HG03159 (cell line): ENCODE data around the gene UBXN2A.
"Not testable (repeated sequence)": the region's sequence is repeated elsewhere in the genome, so short reads cannot be mapped to it uniquely, and the experiment has no call there.

Experiments used
- ATAC-seq: cut with Tn5 transposase; IDR thresholded peaks from one replicate; pipeline ENCODE4 v1.9.1; 2021; ENCODE audit warnings: mild to moderate bottlenecking, moderate library complexity; ENCODE audit not compliant: unreplicated experiment

The UBXN2A gene

DNA sequence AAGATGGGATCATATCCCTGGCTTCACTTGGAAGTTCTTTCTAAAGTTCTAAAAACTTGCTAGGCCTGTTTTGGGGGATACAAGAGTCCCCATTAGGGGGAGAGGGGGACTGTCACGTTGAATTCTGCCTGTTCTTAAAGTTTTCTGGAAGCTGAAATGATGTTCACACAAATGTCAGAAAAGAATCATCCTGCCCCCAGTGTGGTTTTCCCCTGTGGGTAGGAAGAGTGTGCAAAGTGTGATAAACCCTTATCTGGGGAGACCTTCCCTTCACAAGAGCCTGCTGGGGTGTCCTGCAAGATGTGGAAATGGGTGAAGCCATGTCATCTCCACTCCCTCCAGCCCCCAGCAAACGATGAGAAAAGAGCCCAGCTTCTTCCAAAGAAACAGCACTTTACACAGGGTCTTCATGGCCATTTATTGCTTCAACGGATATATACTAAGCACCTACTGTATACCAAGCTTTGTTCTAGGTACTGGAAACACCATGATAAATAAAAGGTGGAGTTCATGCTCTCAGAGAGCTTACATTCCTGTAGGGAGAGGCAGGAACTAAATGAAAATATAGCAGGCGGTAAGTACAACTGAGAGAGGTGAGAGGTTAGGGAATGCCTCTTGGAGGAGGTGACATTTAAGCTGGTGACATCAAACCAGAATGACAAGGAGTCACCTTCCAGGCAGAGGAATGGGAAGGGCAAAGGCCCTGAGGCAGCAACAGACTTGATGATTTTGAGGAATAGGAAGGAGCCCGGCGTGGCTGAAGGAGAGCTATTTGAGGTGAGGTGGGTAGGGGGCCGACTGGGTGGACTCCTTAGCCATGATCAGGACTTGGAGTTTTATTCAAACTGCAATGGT, 71.2 kb downstream of the UBXN2A start:
- no peak for ATAC-seq

DNA sequence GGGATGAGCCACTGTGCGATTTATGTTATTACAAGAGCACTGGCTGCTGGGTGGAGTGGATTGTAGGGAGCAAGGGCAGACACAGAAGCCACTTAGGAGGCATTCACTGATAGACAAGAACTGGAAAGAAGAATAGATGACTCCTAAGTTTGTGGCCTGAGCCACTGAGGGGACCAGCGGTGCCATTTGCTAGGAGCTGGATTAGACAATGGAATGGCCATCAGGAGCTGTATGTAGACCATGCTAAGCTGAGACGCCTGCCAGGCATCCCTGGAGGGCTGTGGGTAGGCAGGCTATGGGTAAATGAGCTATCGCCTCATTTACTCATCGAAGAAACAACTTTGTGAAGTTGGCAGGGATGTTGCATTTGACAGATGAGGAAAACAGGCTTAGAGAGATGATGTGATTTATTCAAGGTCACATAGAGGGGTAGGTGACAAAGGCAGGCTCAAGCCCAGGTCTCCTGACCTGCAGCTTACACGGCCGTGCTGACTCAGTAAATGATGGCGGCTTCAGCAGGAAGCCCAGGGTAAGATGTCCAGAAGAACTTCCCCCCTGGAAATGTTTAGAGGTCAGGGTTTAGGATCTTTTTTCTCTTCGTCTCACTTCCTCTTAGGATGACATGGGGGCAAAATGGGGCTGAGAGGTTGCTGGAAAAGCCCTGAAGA, 72.4 kb downstream of the UBXN2A start:
- no peak for ATAC-seq

- not testable (repeated sequence) for ATAC-seq
Measured at GRCh38 chr2:24014902-24015301, 74.6 kb downstream of the UBXN2A start.

- ATAC-seq, result no peak
Measured at GRCh38 chr2:24015562-24016375, 75.5 kb downstream of the UBXN2A start.

- ATAC-seq, result no peak
Measured at GRCh38 chr2:24016376-24016761, 76.1 kb downstream of the UBXN2A start.

DNA sequence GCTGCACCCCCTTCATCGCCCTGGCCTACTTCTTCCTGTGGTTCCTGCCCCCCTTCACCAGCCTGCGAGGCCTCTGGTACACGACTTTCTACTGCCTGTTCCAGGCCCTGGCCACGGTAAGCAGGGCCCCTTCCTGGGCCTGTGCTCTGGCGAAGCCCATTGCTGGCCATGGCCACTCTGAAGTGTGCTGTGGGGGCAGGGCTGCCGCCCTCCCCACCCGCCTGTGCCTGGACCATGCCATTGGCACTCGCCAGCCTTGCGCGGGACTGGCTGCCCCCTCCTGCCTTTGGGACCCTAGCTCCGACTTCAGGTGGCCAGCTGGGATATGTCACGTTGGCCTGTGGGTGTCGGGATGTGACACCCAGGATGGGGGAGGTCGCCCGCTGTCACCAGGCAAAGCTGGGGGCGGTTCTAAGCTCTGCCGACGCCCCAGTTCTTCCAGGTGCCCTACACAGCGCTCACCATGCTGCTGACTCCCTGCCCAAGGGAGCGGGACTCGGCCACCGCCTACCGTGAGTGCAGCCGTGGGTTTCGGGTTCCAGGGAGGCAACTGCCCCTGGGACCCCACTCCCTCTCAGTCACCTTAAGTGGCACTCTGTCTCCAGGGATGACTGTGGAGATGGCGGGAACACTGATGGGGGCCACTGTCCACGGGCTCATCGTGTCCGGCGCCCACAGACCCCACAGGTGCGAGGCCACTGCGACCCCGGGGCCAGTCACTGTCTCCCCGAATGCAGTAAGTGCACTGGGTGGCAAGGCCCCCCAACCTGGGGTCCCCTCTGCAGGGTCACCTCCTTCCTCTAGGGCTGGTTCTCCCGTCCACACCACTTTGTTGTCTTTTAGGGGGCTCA, 76.8 kb downstream of the UBXN2A start:
- no peak for ATAC-seq

DNA sequence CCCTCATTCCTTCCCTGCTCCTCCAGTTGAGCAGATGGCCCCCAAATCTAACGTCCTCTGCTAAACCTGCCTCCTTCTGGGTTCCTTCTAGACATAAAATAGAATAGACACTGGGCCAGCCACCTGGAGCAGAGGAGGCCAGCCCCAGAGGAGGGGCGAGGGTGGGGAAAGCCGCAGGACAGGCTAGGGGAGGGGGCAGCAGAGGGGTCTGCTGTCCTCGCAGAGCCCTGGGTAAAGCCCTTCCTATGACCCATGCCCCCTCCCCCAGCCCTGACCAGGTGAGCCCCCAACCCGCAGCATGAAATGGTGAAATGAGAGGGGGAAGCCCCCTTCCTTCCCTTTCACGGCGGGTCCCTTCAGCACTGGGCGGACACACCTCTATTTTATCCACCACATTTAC, 77.4 kb downstream of the UBXN2A start:
- no peak for ATAC-seq

DNA sequence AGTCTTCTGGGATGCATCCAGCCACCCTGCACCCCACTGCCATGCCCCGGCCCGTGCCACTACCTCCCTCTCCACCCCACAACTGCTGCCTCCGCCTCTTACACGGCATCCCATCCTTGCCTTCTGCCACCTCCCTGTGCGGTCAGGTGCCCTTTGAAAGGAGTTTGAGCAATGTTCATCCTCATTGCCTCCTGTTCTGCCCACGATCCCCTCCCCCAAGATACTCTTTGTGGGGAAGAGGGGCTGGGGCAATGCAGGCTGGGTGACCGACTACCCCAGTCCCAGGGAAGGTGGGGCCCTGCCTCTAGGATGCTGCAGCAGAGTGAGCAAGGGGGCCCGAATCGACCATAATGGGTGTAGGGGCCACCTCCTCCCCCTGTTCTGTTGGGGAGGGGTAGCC, 78.0 kb downstream of the UBXN2A start:
- ATAC-seq, result no peak

GRCh38 chr2:24019729-24020128, 79.5 kb downstream of the UBXN2A start:
- no peak for ATAC-seq

- no peak for ATAC-seq
Measured at GRCh38 chr2:24020244-24020643, 80.0 kb downstream of the UBXN2A start.

DNA sequence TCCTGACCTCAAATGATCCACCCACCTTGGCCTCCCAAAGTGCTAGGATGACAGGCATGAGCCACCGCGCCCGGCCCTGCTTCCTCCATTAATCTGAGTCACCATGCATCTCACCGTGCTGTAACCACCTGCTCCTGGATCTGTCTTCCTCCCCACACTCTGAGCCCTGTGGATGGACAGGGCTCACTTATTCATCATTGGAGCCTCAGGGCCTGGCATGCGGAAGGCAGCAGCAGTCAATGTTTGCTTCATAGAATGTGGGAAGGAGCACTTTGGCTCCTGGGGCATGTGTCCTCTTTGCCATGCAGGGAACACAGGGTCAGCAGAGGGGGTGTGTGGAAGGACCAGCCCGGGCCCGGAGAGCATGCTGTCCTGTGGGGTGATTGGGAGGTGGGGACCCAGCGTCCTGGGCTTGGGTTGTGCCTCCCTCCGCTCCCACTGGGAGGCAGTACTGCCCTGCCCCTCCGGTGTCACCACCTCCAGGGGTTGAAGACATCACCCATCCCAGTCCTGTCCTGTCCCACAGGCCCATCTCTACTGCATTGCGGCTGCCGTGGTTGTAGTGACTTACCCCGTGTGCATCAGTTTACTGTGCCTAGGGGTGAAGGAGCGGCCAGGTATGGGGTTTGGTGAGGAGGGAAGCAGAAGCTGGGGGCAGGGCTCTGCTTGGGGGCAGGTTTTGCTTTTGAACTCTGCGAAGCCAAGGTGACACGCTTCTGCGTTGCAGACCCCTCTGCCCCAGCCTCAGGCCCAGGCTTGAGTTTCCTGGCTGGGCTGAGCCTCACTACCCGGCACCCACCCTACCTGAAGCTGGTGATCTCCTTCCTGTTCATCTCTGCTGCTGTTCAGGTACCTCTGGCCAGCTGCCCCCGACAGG, 81.1 kb downstream of the UBXN2A start:
- no peak for ATAC-seq

GRCh38 chr2:24022324-24022974, 82.2 kb downstream of the UBXN2A start:
- ATAC-seq, result no peak

- no peak for ATAC-seq
Measured at GRCh38 chr2:24022975-24023575, 82.8 kb downstream of the UBXN2A start.

DNA sequence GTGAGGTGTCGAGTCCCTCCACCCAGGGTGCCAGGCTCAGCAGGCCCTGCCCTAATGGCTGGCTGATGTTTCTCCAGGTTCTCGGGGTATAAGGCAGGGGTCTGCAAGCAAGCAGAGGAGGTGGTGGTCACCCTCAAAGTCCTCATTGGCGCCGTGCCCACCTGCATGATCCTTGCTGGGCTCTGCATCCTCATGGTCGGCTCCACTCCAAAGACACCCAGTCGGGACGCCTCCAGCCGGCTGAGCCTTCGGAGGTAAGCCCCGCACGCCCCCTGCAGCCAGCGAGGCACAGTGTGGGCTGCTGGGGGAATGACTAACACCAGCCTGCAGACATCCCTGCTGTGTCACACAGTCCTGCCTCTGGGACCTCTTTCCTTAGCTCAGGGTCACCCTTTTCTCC, 83.8 kb downstream of the UBXN2A start:
- ATAC-seq, result no peak

DNA sequence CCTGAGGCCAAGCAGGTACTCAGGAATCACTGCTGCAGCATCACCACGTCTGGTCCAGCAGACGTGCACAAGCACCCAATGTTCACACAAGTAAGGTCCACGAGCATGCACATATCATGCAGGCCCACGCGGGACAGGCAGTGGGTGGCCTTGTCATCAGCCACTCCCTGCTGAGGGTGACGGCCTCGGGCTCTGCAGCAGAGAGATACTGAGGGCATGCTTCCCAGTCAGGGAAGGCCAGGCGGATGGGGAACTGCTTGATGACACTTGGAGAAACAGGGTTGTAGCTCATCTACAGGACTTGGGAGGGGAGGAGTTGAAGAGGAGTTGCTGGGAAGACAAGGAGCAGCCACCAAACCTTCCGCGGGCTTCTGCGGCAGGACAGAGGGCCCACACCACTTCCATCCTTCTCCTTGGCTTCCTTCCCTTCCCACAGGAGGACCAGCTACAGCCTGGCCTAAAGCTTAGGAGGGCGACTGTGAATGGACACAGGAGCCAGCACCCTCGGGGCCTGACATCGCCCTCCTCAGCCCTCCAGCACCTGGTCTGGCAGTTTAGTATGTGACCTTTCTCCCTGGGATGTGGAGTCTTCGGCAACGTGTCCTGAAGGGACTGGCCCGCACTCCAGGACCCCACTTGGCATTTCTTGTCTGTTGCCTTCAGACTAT, 84.9 kb downstream of the UBXN2A start:
- ATAC-seq, result no peak

DNA sequence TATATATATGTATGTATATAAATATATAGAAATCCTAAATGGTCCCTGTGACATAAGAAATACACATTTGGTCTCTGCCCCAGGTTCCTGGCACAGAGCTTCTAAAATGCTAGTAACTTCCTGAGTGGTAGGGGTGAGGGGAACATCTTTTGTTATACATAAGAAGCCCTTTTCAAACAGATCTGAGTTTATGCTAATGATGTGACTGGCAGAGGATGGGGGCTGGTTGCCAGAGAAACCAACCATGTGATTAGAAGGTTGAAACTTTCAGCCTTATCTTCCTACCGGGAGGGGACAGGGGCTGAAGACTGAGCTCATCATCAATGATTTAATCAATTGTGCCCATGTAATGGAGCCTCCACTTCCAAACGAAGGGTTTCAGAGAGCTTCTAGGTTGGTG, 86.0 kb downstream of the UBXN2A start:
- no peak for ATAC-seq

DNA sequence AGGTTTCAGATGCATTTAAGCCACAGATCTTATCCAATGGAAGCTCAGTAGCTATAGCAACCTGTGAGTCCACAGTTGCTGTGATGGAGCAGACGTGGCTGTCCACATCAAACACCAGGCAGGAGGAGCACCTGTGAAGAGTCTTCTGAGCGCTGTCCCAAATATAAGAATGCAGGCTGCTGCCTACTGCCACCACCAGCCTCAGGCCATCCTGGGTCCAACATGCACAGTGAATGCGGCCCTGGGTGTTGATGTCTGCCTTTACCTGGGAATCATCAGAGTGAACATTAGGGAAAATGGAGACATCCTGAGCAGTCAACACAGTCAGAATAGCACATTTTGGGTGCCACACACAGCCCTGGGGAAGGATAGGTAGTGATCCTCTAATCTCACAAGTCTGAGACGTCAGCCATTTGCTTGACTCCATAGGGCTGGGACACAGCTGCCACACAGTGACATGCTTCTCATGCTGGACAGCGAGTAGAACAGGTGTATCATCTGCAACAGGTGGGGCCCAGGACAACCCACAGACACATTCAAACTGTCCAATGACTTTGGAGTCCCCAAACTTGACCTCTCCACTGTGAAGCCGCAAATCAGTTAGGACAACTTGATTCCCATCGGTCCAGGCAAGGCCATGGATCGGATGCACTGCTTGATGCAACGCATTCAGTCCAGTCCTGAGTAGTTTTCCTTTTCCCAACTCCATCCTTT, 98.7 kb downstream of the UBXN2A start:
- ATAC-seq, result no peak

- no peak for ATAC-seq
Measured at GRCh38 chr2:24040511-24040910, 100.2 kb downstream of the UBXN2A start.
